DMS79 treated with DMSO at 0.1 percent for 48 hours (cell line): ENCODE data around the gene GNL3L.
"Not testable (repeated sequence)": the region's sequence is repeated elsewhere in the genome, so short reads cannot be mapped to it uniquely, and the experiment has no call there.

Source experiments
- DNase-seq: peaks from one replicate; lab custom pipeline; 2025; lab: John Stamatoyannopoulos, UW

Gene GNL3L

DNA sequence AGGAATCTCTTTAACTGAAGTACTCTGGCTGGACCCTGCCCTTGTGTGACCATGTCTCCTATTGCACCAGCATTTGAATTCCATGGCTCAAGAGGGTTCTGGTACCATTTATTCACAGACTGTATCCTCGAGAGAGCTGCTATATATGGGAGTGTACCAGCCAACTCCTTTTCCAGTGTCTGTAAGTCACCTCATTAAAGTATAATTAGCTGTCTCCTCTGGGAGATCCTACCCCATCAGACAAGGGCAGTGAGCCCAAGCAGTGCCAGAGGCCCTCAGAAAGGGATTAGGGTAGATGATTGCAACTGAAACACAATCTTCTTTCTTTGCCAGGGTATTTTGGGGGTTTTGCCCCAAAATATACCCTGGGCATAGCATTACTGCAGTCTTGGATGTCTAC lies 31.6 kb downstream of the GNL3L start:
- no peak for DNase-seq

DNA sequence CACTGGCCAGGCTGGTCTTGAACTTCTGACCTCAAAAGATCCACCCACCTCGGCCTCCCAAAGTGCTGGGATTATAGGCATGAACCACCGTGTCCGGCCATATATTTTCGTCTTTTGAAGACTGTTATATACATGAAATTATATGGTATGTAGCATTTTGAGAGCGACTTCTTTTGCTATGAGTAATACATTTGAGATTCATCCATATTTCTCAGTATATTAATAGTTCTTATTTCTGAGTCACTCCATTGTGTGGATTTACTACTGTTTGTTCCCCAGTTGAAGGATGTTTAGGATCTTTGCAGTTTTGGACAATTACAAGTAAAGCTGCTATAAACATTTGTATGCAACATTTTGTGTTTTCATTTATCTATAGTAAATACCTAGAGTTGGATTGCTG lies 34.9 kb downstream of the GNL3L start:
- no peak for DNase-seq

DNA sequence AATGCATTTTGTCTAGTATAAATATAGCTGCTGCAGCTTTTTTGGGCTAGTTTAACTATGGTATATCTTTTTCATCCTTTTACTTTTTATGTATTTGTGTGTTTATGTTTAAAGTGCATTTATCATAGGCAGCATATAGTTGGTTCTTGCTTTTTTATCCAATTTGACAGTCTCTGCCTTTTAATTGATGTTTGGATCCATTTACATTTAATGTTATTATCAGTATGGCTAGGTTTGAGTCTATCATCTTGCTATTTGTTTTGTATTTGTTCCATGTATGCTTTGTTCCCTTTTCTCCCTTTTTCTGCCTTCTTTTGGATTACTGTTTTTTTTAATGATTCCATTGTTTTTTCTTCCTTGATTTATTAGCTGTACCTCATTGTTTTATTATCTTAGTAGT lies 40.3 kb downstream of the GNL3L start:
- DNase-seq = no peak

GRCh38 chrX:54572641-54573040 lies 42.6 kb downstream of the GNL3L start:
- not testable (repeated sequence) for DNase-seq

DNA sequence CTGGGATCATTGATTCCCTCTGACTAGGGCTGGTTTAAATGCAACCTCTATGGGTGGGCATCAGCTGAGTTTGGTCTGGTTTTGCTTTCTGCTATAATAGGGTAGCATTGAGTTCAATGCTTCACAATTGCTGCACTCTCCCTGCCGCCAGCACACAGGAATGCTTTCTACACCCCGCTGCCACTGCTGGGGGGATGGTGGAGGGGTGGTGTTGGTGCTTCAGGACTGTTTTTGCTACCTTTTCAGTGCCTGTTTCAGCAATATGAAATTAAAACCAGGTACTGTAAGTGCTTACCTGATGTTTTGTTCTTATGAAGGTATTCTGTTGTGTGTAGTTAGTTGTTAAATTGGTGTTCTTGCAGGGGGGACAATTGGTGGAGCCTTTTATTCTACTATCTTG lies 67.7 kb downstream of the GNL3L start:
- no peak for DNase-seq

DNA sequence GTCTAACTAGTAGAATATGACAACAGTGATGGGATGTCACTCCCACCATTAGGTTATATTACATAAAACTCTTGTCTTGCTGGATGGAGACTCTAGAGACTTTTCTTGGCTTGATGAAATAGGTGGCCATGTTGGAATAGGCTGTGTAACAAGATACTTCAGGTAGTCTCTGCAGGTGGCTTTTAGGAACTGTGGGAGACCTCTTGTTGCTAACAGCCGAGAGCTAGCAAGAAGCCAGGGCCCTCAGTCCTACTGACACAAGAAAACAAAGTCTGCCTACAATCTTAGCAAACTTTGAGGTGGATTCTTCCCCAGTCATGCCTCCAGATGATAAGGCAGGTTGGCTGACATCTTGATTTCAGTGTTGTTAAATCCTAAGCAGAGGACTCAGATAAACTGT lies 72.5 kb downstream of the GNL3L start:
- DNase-seq = no peak
